Body of pancreas (tissue), 4 donors: ENCODE data around the gene NPTN. TPM values are rescaled to one million over a fixed set of nuclear protein-coding genes. Genes with fewer than 3 reads are reported as not detected.

Experiments
- ATAC-seq: fragments of 150-250 bp; one replicate; pipeline ENCODE4 v1.9.1; 2016
- DNase-seq, 4 donors: peaks; one replicate each; pipeline ENCODE4 v3.0.0-alpha.2; 2019
- H3K27ac ChIP-seq, 4 donors: fragments of 200-600 bp; sonication (generic); 1 replicate in 3 of 4; 2 replicates in 1 of 4; pipeline versions ENCODE4 v1.5.1 to v1.6.1; 2016 to 2019; ENCODE audit warnings: mild to moderate bottlenecking in 1 of 4, mixed read lengths in 1 of 4, moderate library complexity in 1 of 4
- H3K27me3 ChIP-seq, 2 donors: fragments of 200-600 bp; sonication (generic); one replicate each; pipeline ENCODE4 v1.6.0; 2016; ENCODE audit warnings: mild to moderate bottlenecking in 1 of 2
- H3K36me3 ChIP-seq, 2 donors: fragments of 200-600 bp; sonication (generic); replicated peaks in 1 of 2; 2 replicates each; pipeline ENCODE4 v1.5.1; 2016; ENCODE audit warnings: low read depth in 2 of 2; ENCODE audit not compliant: insufficient read depth in 1 of 2
- H3K4me1 ChIP-seq: fragments of 200-600 bp; sonication (generic); one replicate; pipeline ENCODE4 v1.6.0; 2016
- H3K4me3 ChIP-seq, 2 donors: fragments of 200-600 bp; sonication (generic); 1 replicate in 1 of 2; 2 replicates in 1 of 2; pipeline ENCODE4 v1.5.1; 2016 to 2019
- H3K9me3 ChIP-seq, 3 donors: fragments of 200-600 bp; sonication (generic); 1 replicate in 2 of 3; 2 replicates in 1 of 3; pipeline ENCODE4 v1.5.1; 2016
- CTCF ChIP-seq, 7 experiments: fragments of 450-650 bp in 4 of 7; fragments of 200-600 bp in 3 of 7; sonication (generic) in 3 of 7; IDR thresholded peaks; one replicate each; pipeline ENCODE4 v1.5.1; 2016 to 2019; ENCODE audit warnings: antibody characterized with exemption in 7 of 7
- POLR2A ChIP-seq, 3 donors: fragments of 450-650 bp; IDR thresholded peaks; one replicate each; pipeline ENCODE4 v1.6.1; 2016; ENCODE audit warnings: antibody characterized with exemption in 3 of 3, mild to moderate bottlenecking in 2 of 3
- WGBS, 2 donors: methylation state at CpG; one replicate each; pipeline ENCODE4 v1.1.5; 2017; 5-methylcytosine and 5-hydroxymethylcytosine counted together
- intact Hi-C: fragments of 100-400 bp; cut with DNase I; formaldehyde crosslinking; loops from one replicate; pipeline ENCODE4 v1.15.1; 2023
- total RNA-seq, 2 donors: library from RNA; depleted of rRNA; stranded (reverse); fragments of >200 nt; gene quantifications; one replicate each; pipeline ENCODE4 v1.1.0, GENCODE V29; 2016

Gene NPTN
- total RNA-seq, 2 donors from 2014 or later: 34.2 to 39.9 TPM

DNA sequence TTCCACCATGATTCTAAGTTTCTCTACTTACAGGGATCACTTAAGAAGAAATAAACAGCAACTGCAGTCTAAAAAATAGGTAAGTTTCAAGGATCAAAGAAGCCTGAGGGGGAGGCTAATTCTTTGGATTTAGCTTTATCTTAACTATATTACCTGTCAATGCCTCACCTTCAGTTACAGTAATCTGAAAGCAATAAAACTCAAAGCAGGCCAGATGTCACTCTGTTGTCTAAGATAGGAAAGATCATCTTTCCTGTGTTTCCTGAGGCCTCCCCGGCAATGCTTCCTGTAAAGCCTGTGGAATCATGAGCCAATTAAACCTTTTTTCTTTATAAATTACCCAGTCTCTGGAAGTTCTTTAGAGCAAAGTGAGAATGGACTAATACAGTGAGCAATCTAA, 60.2 kb downstream of the NPTN start:
- TF ChIP-seq POLR2A (IDR thresholded peaks at IDR 0.05) (no peak), CTCF (IDR thresholded peaks at IDR 0.05) (no peak)
- ATAC-seq (no peak), DNase-seq (no peak)
- WGBS, 2 donors: 70 to 77% methylated on average over 1 of the region's 1 CpG
- intact Hi-C loops: no loop called here
- peaks cover 10 to 13% of the 10 kb centered on the region in 2 donors for H3K36me3 ChIP-seq
- H3K27ac ChIP-seq: no peak overlapping the region
- no peaks in the 10 kb centered on the region for H3K9me3 ChIP-seq
- no peak overlapping the region for H3K4me3 ChIP-seq
- H3K4me1 ChIP-seq: peaks cover 27% of the 10 kb centered on the region
- H3K27me3 ChIP-seq: no peaks in the 10 kb centered on the region

- DNase-seq (no peak), ATAC-seq (no peak)
- no peak overlapping the region for H3K4me3 ChIP-seq
- TF ChIP-seq POLR2A (IDR thresholded peaks at IDR 0.05): no peak
- TF ChIP-seq CTCF (IDR thresholded peaks at IDR 0.05): no peak
- no peaks in the 10 kb centered on the region for H3K27me3 ChIP-seq
- H3K27ac ChIP-seq: no peak overlapping the region
- WGBS, 2 donors: 54 to 63% methylated on average over 5 of the region's 5 CpGs
- H3K36me3 ChIP-seq: peaks cover 10 to 13% of the 10 kb centered on the region in 2 donors
- no peaks in the 10 kb centered on the region for H3K9me3 ChIP-seq
- H3K4me1 ChIP-seq: peaks cover 27% of the 10 kb centered on the region
- intact Hi-C loops: no loop called here
Observed at GRCh38 chr15:73572296-73572695, 60.9 kb downstream of the NPTN start.

GRCh38 chr15:73571346-73571745, 61.8 kb downstream of the NPTN start:
- Histone ChIP-seq H3K4me1 (peaks cover 27% of the 10 kb centered on the region), H3K36me3 (peaks cover 10 to 13% of the 10 kb centered on the region in 2 donors)
- 45% methylated on average over 5 of the region's 5 CpGs for WGBS, 2 donors

GRCh38 chr15:73570355-73571032, 62.7 kb downstream of the NPTN start:
- no peaks in the 10 kb centered on the region for H3K9me3 ChIP-seq

More at GRCh38 chr15:73571346-73571745, 61.8 kb downstream of the NPTN start:
- DNase-seq (peak in 3 of 4 donors; percentile 20 to 41 (median 23)), ATAC-seq (no peak)
- Histone ChIP-seq H3K27ac (no peak overlapping the region), H3K27me3 (no peaks in the 10 kb centered on the region), H3K4me3 (no peak overlapping the region), H3K9me3 (no peaks in the 10 kb centered on the region)
- no peak for TF ChIP-seq CTCF (IDR thresholded peaks at IDR 0.05)
- no peak for TF ChIP-seq POLR2A (IDR thresholded peaks at IDR 0.05)
- intact Hi-C loops: no loop called here

More at GRCh38 chr15:73570355-73571032, 62.7 kb downstream of the NPTN start:
- intact Hi-C loops: no loop called here
- peak overlapping the region in 1 of 4 donors; percentile 23 for H3K27ac ChIP-seq
- peaks cover 10 to 13% of the 10 kb centered on the region in 2 donors for H3K36me3 ChIP-seq
- H3K4me1 ChIP-seq: peaks cover 27% of the 10 kb centered on the region
- DNase-seq (no peak), ATAC-seq (peak; percentile 38)
- H3K27me3 ChIP-seq: no peaks in the 10 kb centered on the region
- no peak for TF ChIP-seq POLR2A (IDR thresholded peaks at IDR 0.05)
- TF ChIP-seq CTCF (IDR thresholded peaks at IDR 0.05): no peak
- 61 to 69% methylated on average over 7 of the region's 7 CpGs for WGBS, 2 donors
- H3K4me3 ChIP-seq: no peak overlapping the region
